MM.1S (cell line): Measurements from ENCODE around the gene QTRT2.

Experiments used
- DNase-seq: peaks from one replicate; pipeline ENCODE4 v3.0.0-alpha.2; 2015
- H2AFZ ChIP-seq: fragments of 300-600 bp; sonication (generic); 2 replicates; pipeline ENCODE4 v1.6.0; 2016; ENCODE audit warnings: antibody characterized with exemption, low read length
- H3F3A ChIP-seq: fragments of 300-600 bp; sonication (generic); 2 replicates; pipeline ENCODE4 v1.6.1; 2016; ENCODE audit warnings: mild to moderate bottlenecking, antibody characterized with exemption, low read length, moderate library complexity, mixed read lengths; ENCODE audit not compliant: insufficient read depth
- H3K27ac ChIP-seq: fragments of 300-600 bp; sonication (generic); 2 replicates; pipeline ENCODE4 v1.5.1; 2016; ENCODE audit warnings: mild to moderate bottlenecking, low read length
- H3K27me3 ChIP-seq: fragments of 300-600 bp; sonication (generic); replicated peaks from 2 replicates; pipeline ENCODE4 v1.6.0; 2016; ENCODE audit warnings: low read length; ENCODE audit not compliant: insufficient read depth
- H3K36me3 ChIP-seq: fragments of 300-600 bp; sonication (generic); replicated peaks from 2 replicates; pipeline ENCODE4 v1.6.1; 2016; ENCODE audit warnings: mild to moderate bottlenecking, low read length, mixed read lengths; ENCODE audit not compliant: insufficient read depth
- H3K4me1 ChIP-seq: fragments of 300-600 bp; sonication (generic); 2 replicates; pipeline ENCODE4 v1.6.1; 2016; ENCODE audit warnings: low read length, mixed read lengths
- H3K4me2 ChIP-seq: fragments of 300-600 bp; sonication (generic); 2 replicates; pipeline ENCODE4 v1.6.0; 2016; ENCODE audit warnings: low read depth, low read length
- H3K4me3 ChIP-seq: fragments of 300-600 bp; sonication (generic); 2 replicates; pipeline ENCODE4 v1.5.1; 2016; ENCODE audit warnings: low read length, mixed read lengths
- H3K79me2 ChIP-seq: fragments of 300-600 bp; sonication (generic); 2 replicates; pipeline ENCODE4 v1.6.1; 2016; ENCODE audit warnings: mixed run types, low read length, mixed read lengths
- H3K9ac ChIP-seq: fragments of 300-600 bp; sonication (generic); 2 replicates; pipeline ENCODE4 v1.6.1; 2016; ENCODE audit warnings: low read length, mixed read lengths
- H3K9me2 ChIP-seq: fragments of 300-600 bp; sonication (generic); replicated peaks from 2 replicates; pipeline ENCODE4 v1.6.1; 2016; ENCODE audit warnings: mild to moderate bottlenecking, low read length, mixed read lengths; ENCODE audit not compliant: insufficient read depth
- H3K9me3 ChIP-seq: fragments of 300-600 bp; sonication (generic); replicated peaks from 2 replicates; pipeline ENCODE4 v1.6.1; 2016; ENCODE audit warnings: mild to moderate bottlenecking, low read length, mixed read lengths; ENCODE audit not compliant: insufficient read depth
- H4K20me1 ChIP-seq: fragments of 300-600 bp; sonication (generic); 2 replicates; pipeline ENCODE4 v1.6.1; 2016; ENCODE audit warnings: mild to moderate bottlenecking, low read length, moderate library complexity, mixed read lengths; ENCODE audit not compliant: insufficient read depth
- EZH2 ChIP-seq: fragments of 300-600 bp; sonication (generic); optimal IDR thresholded peaks from 2 replicates; pipeline ENCODE3; 2017; ENCODE audit warnings: low read depth, mild to moderate bottlenecking, antibody characterized with exemption, low read length, mixed read lengths
- EZH2phosphoT487 ChIP-seq: fragments of 300-600 bp; sonication (generic); IDR thresholded peaks from 2 replicates; pipeline ENCODE4 v1.6.1; 2018; ENCODE audit warnings: antibody characterized with exemption, low read length
- TF ChIP-seq, protein P1 (sequence below): fragments of 300-600 bp; sonication (generic); IDR thresholded peaks from 2 replicates; pipeline ENCODE4 v1.5.1; 2016; ENCODE audit warnings: antibody characterized with exemption, low read length, mixed read lengths

The QTRT2 gene

DNA sequence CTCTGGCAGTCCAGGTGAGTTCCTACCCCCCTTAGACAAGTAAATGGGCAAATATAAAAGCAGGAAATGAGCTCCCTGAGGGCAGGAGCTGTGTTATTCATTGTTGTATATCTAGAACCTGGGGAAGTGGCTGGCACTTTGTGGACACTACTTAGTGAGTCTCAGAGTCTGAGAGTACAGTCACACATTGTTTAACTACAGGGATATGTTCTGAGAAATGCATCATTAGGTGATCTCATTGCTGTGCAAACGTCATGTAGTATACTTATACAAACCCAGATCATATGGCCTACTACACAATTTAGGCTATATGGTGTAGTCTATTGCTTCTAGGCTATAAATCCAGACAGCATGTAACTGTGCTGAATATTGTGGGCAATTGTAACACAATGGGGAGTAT, 69.9 kb downstream of the QTRT2 start:
- H3K4me1 ChIP-seq, result no peaks in the 10 kb centered on the region
- H3K9me2 ChIP-seq, result no peaks in the 10 kb centered on the region
- no peak for TF ChIP-seq EZH2phosphoT487
- TF ChIP-seq, protein P1, sequence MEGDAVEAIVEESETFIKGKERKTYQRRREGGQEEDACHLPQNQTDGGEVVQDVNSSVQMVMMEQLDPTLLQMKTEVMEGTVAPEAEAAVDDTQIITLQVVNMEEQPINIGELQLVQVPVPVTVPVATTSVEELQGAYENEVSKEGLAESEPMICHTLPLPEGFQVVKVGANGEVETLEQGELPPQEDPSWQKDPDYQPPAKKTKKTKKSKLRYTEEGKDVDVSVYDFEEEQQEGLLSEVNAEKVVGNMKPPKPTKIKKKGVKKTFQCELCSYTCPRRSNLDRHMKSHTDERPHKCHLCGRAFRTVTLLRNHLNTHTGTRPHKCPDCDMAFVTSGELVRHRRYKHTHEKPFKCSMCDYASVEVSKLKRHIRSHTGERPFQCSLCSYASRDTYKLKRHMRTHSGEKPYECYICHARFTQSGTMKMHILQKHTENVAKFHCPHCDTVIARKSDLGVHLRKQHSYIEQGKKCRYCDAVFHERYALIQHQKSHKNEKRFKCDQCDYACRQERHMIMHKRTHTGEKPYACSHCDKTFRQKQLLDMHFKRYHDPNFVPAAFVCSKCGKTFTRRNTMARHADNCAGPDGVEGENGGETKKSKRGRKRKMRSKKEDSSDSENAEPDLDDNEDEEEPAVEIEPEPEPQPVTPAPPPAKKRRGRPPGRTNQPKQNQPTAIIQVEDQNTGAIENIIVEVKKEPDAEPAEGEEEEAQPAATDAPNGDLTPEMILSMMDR, result no peak
- TF ChIP-seq EZH2, result no peak
- no peak overlapping the region for H2AFZ ChIP-seq
- no peaks in the 10 kb centered on the region for H3K79me2 ChIP-seq
- no peaks in the 10 kb centered on the region for H3K36me3 ChIP-seq
- H3K4me3 ChIP-seq, result no peak overlapping the region
- H3K9ac ChIP-seq, result no peak overlapping the region
- no peak for DNase-seq
- no peaks in the 10 kb centered on the region for H3K27me3 ChIP-seq
- H4K20me1 ChIP-seq, result no peaks in the 10 kb centered on the region
- no peak overlapping the region for H3K27ac ChIP-seq
- H3K9me3 ChIP-seq, result no peaks in the 10 kb centered on the region
- no peak overlapping the region for H3K4me2 ChIP-seq
- H3F3A ChIP-seq, result no peaks in the 10 kb centered on the region

DNA sequence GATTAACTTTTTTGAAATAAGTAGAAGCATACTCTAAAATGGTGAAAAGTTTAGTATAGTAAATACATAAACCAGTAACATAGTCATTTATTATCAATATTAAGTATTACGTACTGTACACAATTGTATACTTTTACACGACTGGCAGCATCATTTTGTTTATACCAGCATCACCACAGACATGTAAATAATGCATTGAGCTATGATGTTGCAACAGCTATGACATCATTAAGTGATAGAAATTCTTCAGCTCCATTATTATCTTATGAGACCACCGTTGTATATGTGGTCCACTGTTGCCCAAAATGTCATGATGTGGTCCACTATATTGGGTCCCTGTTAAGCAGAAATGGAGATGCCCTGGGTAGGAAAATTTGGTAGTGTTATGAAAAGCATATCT, 71.0 kb downstream of the QTRT2 start:
- Histone ChIP-seq H3K79me2 (no peaks in the 10 kb centered on the region), H3F3A (no peaks in the 10 kb centered on the region), H3K27me3 (no peaks in the 10 kb centered on the region), H3K9me2 (no peaks in the 10 kb centered on the region), H3K27ac (no peak overlapping the region), H3K9ac (no peak overlapping the region), H3K4me2 (no peak overlapping the region), H3K36me3 (no peaks in the 10 kb centered on the region), H2AFZ (no peak overlapping the region), H4K20me1 (no peaks in the 10 kb centered on the region), H3K9me3 (no peaks in the 10 kb centered on the region), H3K4me1 (no peaks in the 10 kb centered on the region), H3K4me3 (no peak overlapping the region)
- TF ChIP-seq, protein P1, result no peak
- TF ChIP-seq EZH2phosphoT487, result no peak
- TF ChIP-seq EZH2, result no peak
- DNase-seq, result no peak

DNA sequence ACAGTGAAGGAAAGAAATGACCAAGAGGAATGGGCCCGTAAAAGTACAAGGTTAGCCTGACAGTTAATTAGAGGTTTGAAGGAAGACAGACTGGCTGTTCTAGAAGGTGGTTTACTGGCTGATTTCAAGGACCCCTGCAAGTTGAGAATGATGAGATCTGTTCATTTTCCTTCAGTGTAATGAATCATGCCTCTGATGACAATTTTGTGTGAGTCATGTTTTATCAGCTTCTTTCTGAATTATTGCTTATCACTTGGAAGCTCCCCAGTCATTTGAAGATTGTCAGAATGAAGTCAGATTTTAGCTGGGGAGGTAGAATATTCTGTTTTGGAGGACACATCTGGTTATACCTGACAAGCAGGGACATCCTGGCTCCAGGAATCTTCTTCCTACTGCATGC, 71.7 kb downstream of the QTRT2 start:
- Histone ChIP-seq H3K79me2 (no peaks in the 10 kb centered on the region), H3K4me2 (no peak overlapping the region), H3K4me1 (no peaks in the 10 kb centered on the region), H3K4me3 (no peak overlapping the region), H3K27ac (no peak overlapping the region), H3K36me3 (no peaks in the 10 kb centered on the region), H3F3A (no peaks in the 10 kb centered on the region), H3K27me3 (no peaks in the 10 kb centered on the region), H2AFZ (no peak overlapping the region), H3K9me3 (no peaks in the 10 kb centered on the region), H4K20me1 (no peaks in the 10 kb centered on the region), H3K9me2 (no peaks in the 10 kb centered on the region), H3K9ac (no peak overlapping the region)
- TF ChIP-seq EZH2phosphoT487 (no peak), EZH2 (no peak)
- TF ChIP-seq, protein P1, result no peak
- DNase-seq, result no peak
